Activated T-helper 2 cell treated with anti-CD3 and anti-CD28 coated beads, Interferon-gamma antibody, Interleukin-2, Interleukin-4, amounts not matched to agents 10 μg/mL and 5 μg/mL and 100 μg/mL, durations not matched to agents 14 hours and 24 hours and 36 hours (primary cell): ENCODE measurements around the gene ORM1. TPM values are rescaled to one million over a fixed set of nuclear protein-coding genes. Genes with fewer than 3 reads are reported as not detected.

Experiments used
- DNase-seq: peaks from one replicate; pipeline ENCODE4 v3.0.0; 2021; ENCODE audit warnings: low spot score
- H3K27ac Mint-ChIP-seq: one replicate; pipeline ENCODE4 v1.8.0; 2021; ENCODE audit warnings: mixed read lengths
- H3K27me3 Mint-ChIP-seq: one replicate; pipeline ENCODE4 v1.8.0; 2021; ENCODE audit warnings: low read depth, mixed read lengths
- H3K36me3 Mint-ChIP-seq: one replicate; pipeline ENCODE4 v1.8.0; 2021; ENCODE audit warnings: low read depth, mixed read lengths
- H3K4me1 Mint-ChIP-seq: one replicate; pipeline ENCODE4 v1.8.0; 2021; ENCODE audit warnings: low read depth, mixed read lengths
- H3K4me3 Mint-ChIP-seq: one replicate; pipeline ENCODE4 v1.8.0; 2021; ENCODE audit warnings: low read depth, mild to moderate bottlenecking, moderate library complexity, mixed read lengths
- H3K9me3 Mint-ChIP-seq: one replicate; pipeline ENCODE4 v1.8.0; 2021; ENCODE audit warnings: mixed read lengths
- intact Hi-C: fragments of 100-400 bp; cut with micrococcal nuclease; formaldehyde crosslinking; loops from one replicate; pipeline ENCODE4 v1.15.1; 2023
- total RNA-seq: library from RNA; stranded (reverse); gene quantifications from 2 replicates; pipeline ENCODE4 v1.2.3, GENCODE V29; 2022

The ORM1 gene
- total RNA-seq, 1 donor from 2014 or later, result not detected

- no peaks in the 10 kb centered on the region for H3K9me3 Mint-ChIP-seq
- no peak for DNase-seq
These were observed 18.9 kb upstream of the ORM1 start for GRCh38 chr9:114303977-114304376.

GRCh38 chr9:114304416-114305188 lies 18.3 kb upstream of the ORM1 start:
- intact Hi-C loops, result no loop called here
- Mint-ChIP-seq H3K27ac (no peak overlapping the region), H3K27me3 (no peaks in the 10 kb centered on the region), H3K9me3 (no peaks in the 10 kb centered on the region), H3K4me1 (no peaks in the 10 kb centered on the region), H3K4me3 (no peak overlapping the region), H3K36me3 (no peaks in the 10 kb centered on the region)
- DNase-seq, result no peak

More at GRCh38 chr9:114303977-114304376, 18.9 kb upstream of the ORM1 start:
- H3K27ac Mint-ChIP-seq, result no peak overlapping the region
- no peaks in the 10 kb centered on the region for H3K36me3 Mint-ChIP-seq
- H3K4me3 Mint-ChIP-seq, result no peak overlapping the region
- no peaks in the 10 kb centered on the region for H3K4me1 Mint-ChIP-seq
- no peaks in the 10 kb centered on the region for H3K27me3 Mint-ChIP-seq
- intact Hi-C loops, result no loop called here

- H3K27ac Mint-ChIP-seq, result no peak overlapping the region
- H3K4me1 Mint-ChIP-seq, result no peaks in the 10 kb centered on the region
- no peaks in the 10 kb centered on the region for H3K9me3 Mint-ChIP-seq
- no peak overlapping the region for H3K4me3 Mint-ChIP-seq
- no peak for DNase-seq
- no peaks in the 10 kb centered on the region for H3K27me3 Mint-ChIP-seq
- intact Hi-C loops, result no loop called here
- H3K36me3 Mint-ChIP-seq, result no peaks in the 10 kb centered on the region
These were observed 15.0 kb upstream of the ORM1 start for GRCh38 chr9:114307899-114308267.

- DNase-seq, result no peak
- H3K4me1 Mint-ChIP-seq, result no peaks in the 10 kb centered on the region
- no peaks in the 10 kb centered on the region for H3K9me3 Mint-ChIP-seq
- intact Hi-C loops, result no loop called here
- no peaks in the 10 kb centered on the region for H3K36me3 Mint-ChIP-seq
- no peak overlapping the region for H3K4me3 Mint-ChIP-seq
- no peaks in the 10 kb centered on the region for H3K27me3 Mint-ChIP-seq
- no peak overlapping the region for H3K27ac Mint-ChIP-seq
These were observed 14.4 kb upstream of the ORM1 start for GRCh38 chr9:114308361-114308950.

- H3K9me3 Mint-ChIP-seq, result no peaks in the 10 kb centered on the region
- no peak overlapping the region for H3K4me3 Mint-ChIP-seq
- intact Hi-C loops, result no loop called here
- no peak overlapping the region for H3K27ac Mint-ChIP-seq
- H3K36me3 Mint-ChIP-seq, result no peaks in the 10 kb centered on the region
- no peaks in the 10 kb centered on the region for H3K4me1 Mint-ChIP-seq
- no peak for DNase-seq
- H3K27me3 Mint-ChIP-seq, result no peaks in the 10 kb centered on the region
These were observed 13.8 kb upstream of the ORM1 start for GRCh38 chr9:114309096-114309495.

GRCh38 chr9:114310471-114311450 lies 12.1 kb upstream of the ORM1 start:
- Mint-ChIP-seq H3K27me3 (no peaks in the 10 kb centered on the region), H3K36me3 (no peaks in the 10 kb centered on the region), H3K4me3 (no peak overlapping the region), H3K4me1 (no peaks in the 10 kb centered on the region), H3K9me3 (no peaks in the 10 kb centered on the region), H3K27ac (no peak overlapping the region)
- DNase-seq, result no peak
- intact Hi-C loops, result no loop called here

GRCh38 chr9:114311571-114312512 lies 11.1 kb upstream of the ORM1 start:
- H3K36me3 Mint-ChIP-seq, result no peaks in the 10 kb centered on the region
- H3K4me1 Mint-ChIP-seq, result no peaks in the 10 kb centered on the region
- no peaks in the 10 kb centered on the region for H3K9me3 Mint-ChIP-seq
- DNase-seq, result no peak
- H3K27me3 Mint-ChIP-seq, result no peaks in the 10 kb centered on the region
- H3K27ac Mint-ChIP-seq, result no peak overlapping the region
- H3K4me3 Mint-ChIP-seq, result no peak overlapping the region
- intact Hi-C loops, result no loop called here

GRCh38 chr9:114312513-114312875 lies 10.4 kb upstream of the ORM1 start:
- Mint-ChIP-seq H3K4me3 (no peak overlapping the region), H3K27ac (no peak overlapping the region), H3K9me3 (no peaks in the 10 kb centered on the region), H3K27me3 (no peaks in the 10 kb centered on the region), H3K4me1 (no peaks in the 10 kb centered on the region), H3K36me3 (no peaks in the 10 kb centered on the region)
- DNase-seq, result no peak
- intact Hi-C loops, result no loop called here

GRCh38 chr9:114313186-114313585 lies 9.7 kb upstream of the ORM1 start:
- DNase-seq, result no peak

GRCh38 chr9:114314256-114314867 lies 8.5 kb upstream of the ORM1 start:
- DNase-seq, result no peak
- no peaks in the 10 kb centered on the region for H3K9me3 Mint-ChIP-seq
- peaks cover 8% of the 10 kb centered on the region for H3K4me1 Mint-ChIP-seq
- H3K27me3 Mint-ChIP-seq, result no peaks in the 10 kb centered on the region
- H3K27ac Mint-ChIP-seq, result no peak overlapping the region
- H3K36me3 Mint-ChIP-seq, result no peaks in the 10 kb centered on the region
- no peak overlapping the region for H3K4me3 Mint-ChIP-seq
- intact Hi-C loops, result no loop called here

More at GRCh38 chr9:114313186-114313585, 9.7 kb upstream of the ORM1 start:
- intact Hi-C loops, result no loop called here
- H3K27me3 Mint-ChIP-seq, result no peaks in the 10 kb centered on the region
- no peaks in the 10 kb centered on the region for H3K36me3 Mint-ChIP-seq
- no peak overlapping the region for H3K27ac Mint-ChIP-seq
- H3K4me3 Mint-ChIP-seq, result no peak overlapping the region
- no peaks in the 10 kb centered on the region for H3K9me3 Mint-ChIP-seq
- H3K4me1 Mint-ChIP-seq, result peaks cover 4% of the 10 kb centered on the region

GRCh38 chr9:114314881-114315722 lies 7.8 kb upstream of the ORM1 start:
- Mint-ChIP-seq H3K4me3 (no peak overlapping the region), H3K4me1 (peaks cover 8% of the 10 kb centered on the region), H3K27ac (no peak overlapping the region), H3K9me3 (no peaks in the 10 kb centered on the region), H3K36me3 (no peaks in the 10 kb centered on the region), H3K27me3 (no peaks in the 10 kb centered on the region)
- intact Hi-C loops, result no loop called here
- no peak for DNase-seq
